HFF-Myc (cell line): ENCODE data around the gene CROCC.

Experiments
- DNase-seq: peaks from one replicate; pipeline ENCODE4 v3.0.0-alpha.2; 2011; ENCODE audit warnings: low read depth; ENCODE audit errors: extremely low read depth
- H3K4me3 ChIP-seq: replicated peaks from 2 replicates; pipeline ENCODE4 v1.5.1; 2011; ENCODE audit warnings: low read depth, mild to moderate bottlenecking, control low read depth, low read length
- CTCF ChIP-seq: IDR thresholded peaks from 2 replicates; pipeline ENCODE4 v1.5.1; 2012; ENCODE audit warnings: mild to moderate bottlenecking, low read depth, low read length, control low read depth; ENCODE audit errors: missing control alignments

Gene CROCC

GRCh38 chr1:16954579-16954978, 32.8 kb downstream of the CROCC start:
- TF ChIP-seq CTCF = no peak
- DNase-seq = no peak
- no peak overlapping the region for H3K4me3 ChIP-seq

GRCh38 chr1:16955186-16955585, 33.5 kb downstream of the CROCC start:
- no peak overlapping the region for H3K4me3 ChIP-seq
- TF ChIP-seq CTCF = no peak

DNA sequence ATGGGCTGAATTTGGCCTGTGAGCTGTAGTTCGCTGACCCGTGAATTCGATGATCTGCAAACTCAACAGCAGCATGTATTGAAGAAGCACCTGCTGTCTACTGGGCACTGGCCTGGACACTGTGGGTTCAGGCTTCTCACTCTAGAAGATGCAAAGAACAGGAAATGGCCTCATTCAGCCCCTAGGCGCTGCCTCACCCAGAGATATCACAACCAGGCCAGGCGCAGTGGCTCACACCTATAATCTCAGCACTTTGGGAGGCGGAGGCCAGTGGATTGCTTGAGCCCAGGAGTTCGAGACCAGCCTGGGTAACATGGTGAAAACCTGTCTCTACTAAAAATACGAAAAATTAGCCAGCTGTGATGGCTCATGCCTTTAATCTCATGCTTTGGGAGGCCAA, 35.0 kb downstream of the CROCC start:
- H3K4me3 ChIP-seq = no peak overlapping the region
- TF ChIP-seq CTCF = no peak
- DNase-seq = no peak

More at GRCh38 chr1:16955186-16955585, 33.5 kb downstream of the CROCC start:
- no peak for DNase-seq

DNA sequence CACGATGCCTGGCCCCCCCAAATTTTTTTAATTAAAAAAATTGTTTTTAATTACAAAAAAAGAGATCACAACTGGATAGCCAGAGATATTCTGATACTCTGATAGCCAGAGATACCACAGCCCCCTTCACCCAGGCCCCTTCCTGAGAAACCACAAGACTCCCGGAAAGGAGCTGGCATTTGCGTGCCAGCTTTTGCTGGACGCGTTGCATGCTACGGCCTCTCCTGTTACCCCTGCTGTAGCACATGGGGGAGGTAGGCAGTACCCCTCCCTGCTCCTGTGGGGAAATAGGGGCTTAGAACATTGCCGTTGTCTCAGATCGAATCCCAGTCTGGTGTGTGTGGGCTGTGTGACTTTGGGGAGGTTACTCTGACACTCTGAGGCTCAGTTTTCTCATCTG, 36.0 kb downstream of the CROCC start:
- no peak overlapping the region for H3K4me3 ChIP-seq
- DNase-seq = no peak
- no peak for TF ChIP-seq CTCF

- DNase-seq = no peak
- no peak for TF ChIP-seq CTCF
- H3K4me3 ChIP-seq = no peak overlapping the region
Measured at GRCh38 chr1:16958475-16958874, 36.7 kb downstream of the CROCC start.

GRCh38 chr1:16960560-16961296, 39.0 kb downstream of the CROCC start:
- peak overlapping the region; percentile 17 for H3K4me3 ChIP-seq
- TF ChIP-seq CTCF = peak; percentile 72
- DNase-seq = no peak
